H9 (cell line): ENCODE measurements around the gene DNAJC18. TPM values are rescaled to one million over a fixed set of nuclear protein-coding genes. Genes with fewer than 3 reads are reported as not detected.
"Not testable (repeated sequence)": the region's sequence is repeated elsewhere in the genome, so short reads cannot be mapped to it uniquely, and the experiment has no call there.

ENCODE experiments used
- DNase-seq: peaks from one replicate; pipeline ENCODE4 v3.0.0-alpha.2; 2017
- H2AFZ ChIP-seq: one replicate; pipeline ENCODE4 v1.6.1; 2013; ENCODE audit warnings: mild to moderate bottlenecking, low read length, control low read depth, moderate library complexity
- H2AK5ac ChIP-seq: 2 replicates; pipeline ENCODE4 v1.6.1; 2013; ENCODE audit warnings: low read length, control low read depth, mixed read lengths; ENCODE audit not compliant: insufficient read length
- H2BK120ac ChIP-seq: one replicate; pipeline ENCODE4 v1.6.1; 2013; ENCODE audit warnings: low read depth, mild to moderate bottlenecking, low read length, control low read depth, inconsistent platforms; ENCODE audit not compliant: poor library complexity, severe bottlenecking
- H2BK12ac ChIP-seq: 2 replicates; pipeline ENCODE4 v1.6.1; 2013; ENCODE audit warnings: low read length, control low read depth, mixed read lengths, low read depth; ENCODE audit not compliant: insufficient read length
- H2BK15ac ChIP-seq: 2 replicates; pipeline ENCODE4 v1.6.1; 2013; ENCODE audit warnings: low read depth, low read length, control low read depth
- H2BK20ac ChIP-seq: one replicate; pipeline ENCODE4 v1.6.1; 2013; ENCODE audit warnings: low read depth, mild to moderate bottlenecking, low read length, control low read depth, inconsistent platforms; ENCODE audit not compliant: poor library complexity, severe bottlenecking
- H2BK5ac ChIP-seq: 2 replicates; pipeline ENCODE4 v1.6.1; 2013; ENCODE audit warnings: low read length, control low read depth, mixed read lengths; ENCODE audit not compliant: insufficient read length
- H3K14ac ChIP-seq: 2 replicates; pipeline ENCODE4 v1.6.1; 2013; ENCODE audit warnings: low read length, control low read depth; ENCODE audit not compliant: insufficient read depth
- H3K18ac ChIP-seq: 2 replicates; pipeline ENCODE4 v1.6.1; 2013; ENCODE audit warnings: low read depth, mild to moderate bottlenecking, mixed read lengths, low read length, control low read depth; ENCODE audit not compliant: insufficient read length
- H3K23ac ChIP-seq: 2 replicates; pipeline ENCODE4 v1.6.1; 2013; ENCODE audit warnings: low read length, control low read depth, mixed read lengths, low read depth; ENCODE audit not compliant: insufficient read length
- H3K23me2 ChIP-seq: 2 replicates; pipeline ENCODE4 v1.6.1; 2013; ENCODE audit warnings: low read depth, mild to moderate bottlenecking, mixed read lengths, low read length, control low read depth; ENCODE audit not compliant: insufficient read length, poor library complexity, severe bottlenecking
- H3K27ac ChIP-seq: 2 replicates; pipeline ENCODE4 v1.5.1; 2013; ENCODE audit warnings: low read length, control low read depth, mixed read lengths, low read depth; ENCODE audit not compliant: insufficient read length
- H3K27me3 ChIP-seq: 2 replicates; pipeline ENCODE4 v1.6.1; 2013; ENCODE audit warnings: low read length, control low read depth, inconsistent platforms; ENCODE audit not compliant: insufficient read depth
- H3K4ac ChIP-seq: 2 replicates; pipeline ENCODE4 v1.6.1; 2013; ENCODE audit warnings: low read depth, mild to moderate bottlenecking, control low read depth, inconsistent platforms, low read length, moderate library complexity
- H3K4me1 ChIP-seq: 2 replicates; pipeline ENCODE4 v1.6.1; 2013; ENCODE audit warnings: low read length, control low read depth, inconsistent platforms; ENCODE audit not compliant: insufficient read depth
- H3K4me2 ChIP-seq: 2 replicates; pipeline ENCODE4 v1.6.1; 2013; ENCODE audit warnings: low read length, control low read depth, mixed read lengths; ENCODE audit not compliant: insufficient read length, insufficient read depth
- H3K56ac ChIP-seq: 2 replicates; pipeline ENCODE4 v1.6.1; 2013; ENCODE audit warnings: low read depth, mild to moderate bottlenecking, mixed read lengths, low read length, control low read depth; ENCODE audit not compliant: insufficient read length
- H3K79me1 ChIP-seq: 2 replicates; pipeline ENCODE4 v1.6.1; 2013; ENCODE audit warnings: low read depth, mild to moderate bottlenecking, moderate library complexity, low read length, control low read depth, inconsistent platforms; ENCODE audit not compliant: insufficient read depth, poor library complexity, severe bottlenecking
- H3K79me2 ChIP-seq: 2 replicates; pipeline ENCODE4 v1.6.1; 2013; ENCODE audit warnings: low read length, control low read depth, inconsistent platforms; ENCODE audit not compliant: insufficient read depth
- H3K9ac ChIP-seq: 2 replicates; pipeline ENCODE4 v1.6.1; 2013; ENCODE audit warnings: low read length, control low read depth, mixed read lengths; ENCODE audit not compliant: insufficient read length; ENCODE audit errors: extremely low read depth
- H3K9me3 ChIP-seq: one replicate; pipeline ENCODE4 v1.6.1; 2013; ENCODE audit warnings: low read depth, low read length, inconsistent platforms; ENCODE audit not compliant: control insufficient read depth
- H3T11ph ChIP-seq: one replicate; pipeline ENCODE4 v1.6.1; 2013; ENCODE audit warnings: mild to moderate bottlenecking, low read length, control low read depth, inconsistent platforms
- H4K20me1 ChIP-seq: one replicate; pipeline ENCODE4 v1.6.1; 2013; ENCODE audit not compliant: control insufficient read depth, insufficient read length, insufficient read depth
- H4K5ac ChIP-seq: 2 replicates; pipeline ENCODE4 v1.6.1; 2013; ENCODE audit warnings: low read depth, mild to moderate bottlenecking, mixed read lengths, low read length, control low read depth; ENCODE audit not compliant: insufficient read length
- H4K8ac ChIP-seq: replicated peaks from 2 replicates; pipeline ENCODE4 v1.6.1; 2013; ENCODE audit warnings: low read length, control low read depth, mixed read lengths, low read depth; ENCODE audit not compliant: insufficient read length
- H4K91ac ChIP-seq: 2 replicates; pipeline ENCODE4 v1.6.1; 2013; ENCODE audit warnings: low read depth, mild to moderate bottlenecking, moderate library complexity, mixed read lengths, low read length, control low read depth; ENCODE audit not compliant: insufficient read length
- H3K27ac Mint-ChIP-seq, 3 experiments: 2 replicates in 2 of 3; 3 replicates in 1 of 3; pipeline ENCODE4 v1.8.0; 2020 to 2021; ENCODE audit warnings: mixed read lengths in 3 of 3, mild to moderate bottlenecking in 1 of 3, moderate library complexity in 1 of 3
- H3K27me3 Mint-ChIP-seq: 2 replicates; pipeline ENCODE4 v1.8.0; 2021; ENCODE audit warnings: low read depth, mild to moderate bottlenecking, moderate library complexity, mixed read lengths
- H3K36me3 Mint-ChIP-seq, 3 experiments: 2 replicates in 2 of 3; 3 replicates in 1 of 3; pipeline ENCODE4 v1.8.0; 2020 to 2021; ENCODE audit warnings: low read depth in 3 of 3, mixed read lengths in 3 of 3; ENCODE audit not compliant: insufficient read depth in 1 of 3
- H3K4me1 Mint-ChIP-seq, 2 experiments: 2 replicates each; pipeline ENCODE4 v1.8.0; 2020; ENCODE audit warnings: mixed read lengths in 2 of 2
- H3K4me3 Mint-ChIP-seq, 2 experiments: 2 replicates in 1 of 2; 3 replicates in 1 of 2; pipeline ENCODE4 v1.8.0; 2020 to 2021; ENCODE audit warnings: mild to moderate bottlenecking in 2 of 2, mixed read lengths in 2 of 2, moderate library complexity in 1 of 2
- H3K9me3 Mint-ChIP-seq, 2 experiments: 2 replicates in 1 of 2; 3 replicates in 1 of 2; pipeline ENCODE4 v1.8.0; 2020; ENCODE audit warnings: mild to moderate bottlenecking in 2 of 2, mixed read lengths in 2 of 2, moderate library complexity in 1 of 2
- WGBS: extraction: QIAGEN DNeasy Blood & Tissue Kit; methylation state at CpG from one replicate; pipeline ENCODE4 v1.1.7; 2013; ENCODE audit warnings: missing lambda C conversion rate, low lambda C conversion rate, mixed read lengths; ENCODE audit not compliant: insufficient read length; ENCODE audit errors: extremely low coverage; 5-methylcytosine and 5-hydroxymethylcytosine counted together
- total RNA-seq: library from RNA; stranded (reverse); gene quantifications from 2 replicates; pipeline ENCODE4 v1.2.1, GENCODE V29; 2021

The DNAJC18 gene
- total RNA-seq, 1 experiment from 2014 or later: 26.5 TPM

GRCh38 chr5:139478657-139479423 lies 39.5 kb upstream of the DNAJC18 start:
- not testable (repeated sequence) for H3K36me3 Mint-ChIP-seq, H3K79me1 ChIP-seq, H3K9ac ChIP-seq, H4K20me1 ChIP-seq, H3K4me3 Mint-ChIP-seq, H2AK5ac ChIP-seq, H3K4me1 ChIP-seq, H2BK20ac ChIP-seq, H3K27me3 ChIP-seq, H3K9me3 ChIP-seq, H3T11ph ChIP-seq, H2BK12ac ChIP-seq, H4K8ac ChIP-seq, H2BK120ac ChIP-seq, H3K56ac ChIP-seq, H3K23ac ChIP-seq, H3K9me3 Mint-ChIP-seq, H2BK15ac ChIP-seq, H3K14ac ChIP-seq, DNase-seq, H2BK5ac ChIP-seq, H3K18ac ChIP-seq, H3K4me2 ChIP-seq, H3K4ac ChIP-seq, H4K91ac ChIP-seq, H3K79me2 ChIP-seq, H3K27ac ChIP-seq, H4K5ac ChIP-seq, H3K23me2 ChIP-seq, H3K27me3 Mint-ChIP-seq, H2AFZ ChIP-seq
- Mint-ChIP-seq H3K4me1 (peaks cover 15 to 33% of the 10 kb centered on the region in 2 experiments), H3K27ac (peak overlapping the region in 1 of 3 experiments; percentile 38; a peak in 1 of 7 replicates)
- no CpG with 5 or more reads among the region's 9 CpGs for WGBS
